ENCODE results near the gene FBLN2. TPM values are rescaled to one million over a fixed set of nuclear protein-coding genes. Genes with fewer than 3 reads are reported as not detected.

The FBLN2 gene
- total RNA-seq, 1 donor from 2014 or later, result 413 TPM

DNA sequence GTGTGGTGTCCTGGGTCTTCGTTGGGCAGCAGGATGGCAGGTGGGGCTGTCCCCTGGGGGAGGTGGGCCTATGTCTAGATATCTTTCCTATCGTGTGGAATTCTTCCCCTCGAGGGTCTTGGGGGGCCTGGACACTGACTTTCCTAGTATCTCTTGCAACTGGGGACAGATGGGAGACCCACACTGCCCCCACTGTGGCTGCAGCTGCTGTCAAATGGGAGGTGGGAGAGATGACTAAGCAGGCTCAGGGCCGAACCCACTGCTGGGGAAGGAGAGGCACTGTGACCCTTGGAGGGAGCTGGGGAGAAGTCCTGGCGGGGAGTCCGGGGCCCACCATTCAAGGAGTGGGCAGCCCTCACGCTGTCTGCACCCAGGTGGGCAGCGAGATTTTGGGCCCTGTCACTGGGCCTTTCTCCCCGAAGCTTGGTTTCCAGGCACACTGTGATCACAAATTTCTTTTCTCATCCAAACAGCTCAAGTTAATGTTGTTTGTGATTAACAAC, 2.9 kb upstream of the FBLN2 start:
- TF ChIP-seq, protein P1, sequence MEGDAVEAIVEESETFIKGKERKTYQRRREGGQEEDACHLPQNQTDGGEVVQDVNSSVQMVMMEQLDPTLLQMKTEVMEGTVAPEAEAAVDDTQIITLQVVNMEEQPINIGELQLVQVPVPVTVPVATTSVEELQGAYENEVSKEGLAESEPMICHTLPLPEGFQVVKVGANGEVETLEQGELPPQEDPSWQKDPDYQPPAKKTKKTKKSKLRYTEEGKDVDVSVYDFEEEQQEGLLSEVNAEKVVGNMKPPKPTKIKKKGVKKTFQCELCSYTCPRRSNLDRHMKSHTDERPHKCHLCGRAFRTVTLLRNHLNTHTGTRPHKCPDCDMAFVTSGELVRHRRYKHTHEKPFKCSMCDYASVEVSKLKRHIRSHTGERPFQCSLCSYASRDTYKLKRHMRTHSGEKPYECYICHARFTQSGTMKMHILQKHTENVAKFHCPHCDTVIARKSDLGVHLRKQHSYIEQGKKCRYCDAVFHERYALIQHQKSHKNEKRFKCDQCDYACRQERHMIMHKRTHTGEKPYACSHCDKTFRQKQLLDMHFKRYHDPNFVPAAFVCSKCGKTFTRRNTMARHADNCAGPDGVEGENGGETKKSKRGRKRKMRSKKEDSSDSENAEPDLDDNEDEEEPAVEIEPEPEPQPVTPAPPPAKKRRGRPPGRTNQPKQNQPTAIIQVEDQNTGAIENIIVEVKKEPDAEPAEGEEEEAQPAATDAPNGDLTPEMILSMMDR (IDR thresholded peaks at IDR 0.05), result no peak
- no peaks in the 10 kb centered on the region for H3K36me3 Mint-ChIP-seq (ENCODE audit: low read depth)
- H3K4me1 Mint-ChIP-seq (ENCODE audit: low read depth), result peaks cover 90% of the 10 kb centered on the region
- peaks cover 3% of the 10 kb centered on the region for H3K9me3 Mint-ChIP-seq (ENCODE audit: low read depth)
- H3K27ac Mint-ChIP-seq (ENCODE audit: unreplicated experiment), result no peak overlapping the region
- no peaks in the 10 kb centered on the region for H3K27me3 Mint-ChIP-seq (ENCODE audit: low read depth)
- DNase-seq (ENCODE audit: low spot score), result peak; percentile 78
- H3K4me3 Mint-ChIP-seq (ENCODE audit: unreplicated experiment), result no peak overlapping the region

DNA sequence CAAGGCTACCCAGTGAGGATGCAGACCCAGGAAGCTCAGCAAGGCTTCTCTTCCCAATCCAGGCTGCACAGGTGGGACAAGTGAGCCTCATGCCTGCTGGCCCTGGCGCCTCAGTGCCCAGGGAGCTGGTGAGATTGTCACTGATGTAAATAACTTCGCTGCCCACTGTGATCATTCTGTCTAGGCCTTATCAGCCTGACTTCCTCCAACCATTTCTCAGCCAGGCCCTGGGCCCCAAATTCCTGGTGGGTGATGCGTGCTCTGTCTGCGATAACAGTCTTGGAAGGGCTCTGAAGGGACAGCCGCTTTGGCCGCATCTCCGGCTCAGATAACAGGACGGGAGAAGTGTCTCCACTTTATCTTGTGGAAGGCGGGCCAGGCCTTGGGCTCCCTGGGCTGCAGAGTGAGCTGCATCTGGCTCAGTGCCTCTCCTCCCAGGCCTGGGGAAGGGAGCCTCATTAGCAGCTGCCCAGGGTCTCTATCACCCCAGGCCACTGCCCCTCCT, 2.2 kb upstream of the FBLN2 start:
- peak; percentile 80 for DNase-seq (ENCODE audit: low spot score)
- TF ChIP-seq, protein P1 (IDR thresholded peaks at IDR 0.05), result no peak
- H3K9me3 Mint-ChIP-seq (ENCODE audit: low read depth), result peaks cover 3% of the 10 kb centered on the region
- H3K4me1 Mint-ChIP-seq (ENCODE audit: low read depth), result peaks cover 90% of the 10 kb centered on the region
- no peaks in the 10 kb centered on the region for H3K36me3 Mint-ChIP-seq (ENCODE audit: low read depth)
- no peaks in the 10 kb centered on the region for H3K27me3 Mint-ChIP-seq (ENCODE audit: low read depth)
- no peak overlapping the region for H3K4me3 Mint-ChIP-seq (ENCODE audit: unreplicated experiment)
- peak overlapping the region; percentile 62 for H3K27ac Mint-ChIP-seq (ENCODE audit: unreplicated experiment)

DNA sequence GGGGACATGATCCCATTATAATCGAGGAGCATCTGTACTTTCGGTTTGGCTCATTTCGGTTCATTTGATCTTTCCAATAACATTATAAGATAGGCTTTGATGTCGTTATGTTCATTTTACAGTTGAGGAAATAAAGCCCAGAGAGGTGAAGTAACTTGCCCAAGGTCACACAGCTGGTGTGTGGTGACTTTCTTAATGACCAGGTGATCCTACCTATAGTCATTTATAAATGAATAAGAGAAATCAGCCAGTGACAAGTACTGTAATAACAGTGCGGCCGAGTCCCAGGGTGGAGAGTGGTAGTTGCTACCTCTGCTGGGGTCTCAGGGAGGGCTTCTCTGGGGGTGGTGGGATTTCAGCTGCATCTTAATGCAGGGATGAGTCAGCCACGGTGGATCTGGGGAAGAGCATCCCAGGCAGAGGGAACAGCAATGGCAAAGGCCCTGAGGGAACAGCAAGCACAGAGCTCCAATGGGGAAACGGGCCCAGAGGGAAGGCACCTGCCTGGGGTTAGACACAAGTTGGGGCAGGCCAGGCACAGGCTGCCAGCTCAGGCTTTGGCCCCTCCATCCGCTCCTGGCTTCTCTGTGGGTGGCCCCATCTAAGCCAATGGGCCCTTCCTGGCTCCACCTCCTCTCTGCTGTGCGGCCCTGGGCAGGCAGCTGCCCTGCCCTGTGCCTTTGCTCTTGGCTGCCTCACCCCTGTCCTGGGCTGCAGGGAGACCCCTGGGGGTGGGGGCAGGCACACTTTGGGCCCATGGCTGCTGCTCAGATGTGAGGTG, 1.1 kb upstream of the FBLN2 start:
- no peaks in the 10 kb centered on the region for H3K9me3 Mint-ChIP-seq (ENCODE audit: low read depth)
- TF ChIP-seq, protein P1 (IDR thresholded peaks at IDR 0.05), result no peak
- H3K4me3 Mint-ChIP-seq (ENCODE audit: unreplicated experiment), result peak overlapping the region; percentile 60
- H3K36me3 Mint-ChIP-seq (ENCODE audit: low read depth), result no peaks in the 10 kb centered on the region
- peak; percentile 68 for DNase-seq (ENCODE audit: low spot score)
- no peaks in the 10 kb centered on the region for H3K27me3 Mint-ChIP-seq (ENCODE audit: low read depth)
- peak overlapping the region; percentile 65 for H3K27ac Mint-ChIP-seq (ENCODE audit: unreplicated experiment)
- peaks cover 90% of the 10 kb centered on the region for H3K4me1 Mint-ChIP-seq (ENCODE audit: low read depth)

DNA sequence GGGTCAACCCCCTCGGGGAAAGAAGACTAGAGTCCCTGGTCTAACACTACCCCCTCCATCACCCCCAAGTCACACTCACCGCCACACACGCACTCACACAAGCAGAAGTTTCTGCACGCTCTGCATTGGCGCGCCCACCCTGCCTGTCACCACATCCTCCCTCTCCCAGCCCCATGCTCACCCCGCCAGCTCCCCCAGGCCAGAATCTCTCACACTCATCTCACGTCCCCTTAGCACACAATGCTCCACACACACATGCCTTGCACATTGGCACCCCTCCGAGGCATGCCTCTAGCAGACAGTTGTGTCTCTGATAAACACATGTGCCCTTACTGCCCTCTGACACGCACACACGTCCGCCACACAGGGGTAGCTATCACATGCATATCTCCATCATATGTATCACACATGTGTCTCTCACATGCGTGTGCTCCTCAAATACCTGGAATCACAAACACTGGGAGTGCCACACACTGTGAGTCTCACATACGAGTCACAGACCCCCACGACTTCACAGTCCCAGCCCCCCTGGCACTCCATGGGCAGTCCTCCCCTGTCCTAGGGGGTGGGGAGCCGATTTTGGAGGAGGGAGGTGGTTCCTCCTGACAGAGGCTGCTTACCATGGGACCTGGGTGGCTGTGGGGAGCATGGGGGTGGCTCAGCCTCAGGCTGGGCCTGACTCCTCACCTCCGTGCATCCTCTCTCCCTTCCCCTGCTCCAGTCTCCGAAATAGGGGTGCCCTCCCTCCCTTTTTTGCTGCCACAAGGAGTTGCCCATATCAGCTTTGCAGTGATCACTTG, 898 bp downstream of the FBLN2 start:
- DNase-seq (ENCODE audit: low spot score), result peak; percentile 67
- Mint-ChIP-seq H3K27me3 (ENCODE audit: low read depth) (no peaks in the 10 kb centered on the region), H3K36me3 (ENCODE audit: low read depth) (no peaks in the 10 kb centered on the region), H3K27ac (ENCODE audit: unreplicated experiment) (peak overlapping the region; percentile 83), H3K4me1 (ENCODE audit: low read depth) (peaks cover 86% of the 10 kb centered on the region), H3K4me3 (ENCODE audit: unreplicated experiment) (peak overlapping the region; percentile 82), H3K9me3 (ENCODE audit: low read depth) (no peaks in the 10 kb centered on the region)
- TF ChIP-seq, protein P1 (IDR thresholded peaks at IDR 0.05), result no peak

DNA sequence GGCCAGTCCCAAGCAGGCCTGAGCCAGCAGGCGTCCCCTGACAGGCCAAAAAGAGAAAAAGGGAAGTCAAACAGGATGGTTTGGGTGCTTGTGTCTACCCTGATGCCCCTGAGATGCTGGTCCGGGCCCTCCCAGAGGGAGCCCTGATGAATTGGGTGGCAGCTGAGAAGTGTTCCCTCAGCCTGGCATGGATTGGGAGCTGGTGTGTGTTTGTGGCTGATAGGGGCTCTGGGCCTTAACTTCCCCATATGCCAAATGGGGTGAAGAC, 1.4 kb downstream of the FBLN2 start:
- peak overlapping the region; percentile 71 for H3K27ac Mint-ChIP-seq (ENCODE audit: unreplicated experiment)
- peaks cover 84% of the 10 kb centered on the region for H3K4me1 Mint-ChIP-seq (ENCODE audit: low read depth)
- TF ChIP-seq, protein P1 (IDR thresholded peaks at IDR 0.05), result no peak
- peak overlapping the region; percentile 82 for H3K4me3 Mint-ChIP-seq (ENCODE audit: unreplicated experiment)
- no peaks in the 10 kb centered on the region for H3K27me3 Mint-ChIP-seq (ENCODE audit: low read depth)
- peak; percentile 49 for DNase-seq (ENCODE audit: low spot score)
- H3K9me3 Mint-ChIP-seq (ENCODE audit: low read depth), result no peaks in the 10 kb centered on the region
- no peaks in the 10 kb centered on the region for H3K36me3 Mint-ChIP-seq (ENCODE audit: low read depth)
